Renal cortical epithelial cell (primary cell): ENCODE measurements around the gene LMX1B. TPM values are rescaled to one million over a fixed set of nuclear protein-coding genes. Genes with fewer than 3 reads are reported as not detected.
"Not testable (repeated sequence)": the region's sequence is repeated elsewhere in the genome, so short reads cannot be mapped to it uniquely, and the experiment has no call there.

Experiments used
- DNase-seq: peaks from one replicate; pipeline ENCODE4 v3.0.0-alpha.2; 2011; ENCODE audit warnings: low read depth
- total RNA-seq: library from RNA; depleted of rRNA; stranded (reverse); fragments of >200 nt; gene quantifications from 2 replicates; pipeline ENCODE4 v1.2.3, GENCODE V29; 2014

The LMX1B gene
- total RNA-seq = 0.17 TPM in 1 of 2 replicates, not detected in the other

DNA sequence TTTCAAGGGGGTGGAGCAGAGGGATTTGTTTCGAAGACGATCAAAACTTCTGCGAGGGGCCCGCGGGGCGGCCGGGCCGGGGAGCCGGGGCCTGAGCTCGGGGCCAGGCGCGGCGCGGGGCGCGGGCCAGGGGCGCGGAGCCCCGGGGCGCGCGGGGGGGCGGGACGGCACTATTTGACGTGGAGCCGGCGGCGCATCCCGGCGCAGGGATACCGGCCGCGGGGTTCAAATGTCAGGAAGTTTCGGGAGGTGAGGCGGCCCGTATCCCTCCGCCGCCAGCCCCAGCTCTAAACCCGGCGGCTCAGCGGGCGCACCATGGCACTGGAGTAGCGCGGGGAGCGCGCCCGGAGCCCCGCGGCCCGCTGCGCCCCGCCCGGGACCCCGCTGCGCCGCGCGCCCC, at the start of gene LMX1B:
Gene LMX1B, plus strand, starts transcription at position 278 of the 400 bp plus-strand sequence. CDS start 522 bp downstream, outside the sequence.
- no peak for DNase-seq

DNA sequence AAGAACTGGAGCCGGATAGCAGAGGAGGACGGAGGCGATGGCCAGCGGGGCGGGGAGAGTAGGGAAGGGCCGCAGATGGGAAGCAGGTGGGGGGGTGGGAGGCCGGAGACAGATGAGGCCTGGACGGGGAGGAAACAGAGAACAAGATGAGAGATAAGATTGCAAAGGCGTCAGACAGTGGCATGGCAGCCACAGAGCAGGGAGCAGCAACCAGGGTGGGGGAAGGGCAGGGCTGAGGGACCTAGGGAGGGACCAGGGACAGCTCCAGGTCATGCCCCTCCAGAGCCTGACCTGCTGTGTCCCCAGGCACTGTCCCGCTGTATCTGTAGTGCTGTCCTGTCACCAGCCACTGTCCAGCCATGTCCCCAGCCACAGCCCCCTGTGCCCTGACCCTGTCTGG, 49.6 kb upstream of the LMX1B start:
- no peak for DNase-seq

DNA sequence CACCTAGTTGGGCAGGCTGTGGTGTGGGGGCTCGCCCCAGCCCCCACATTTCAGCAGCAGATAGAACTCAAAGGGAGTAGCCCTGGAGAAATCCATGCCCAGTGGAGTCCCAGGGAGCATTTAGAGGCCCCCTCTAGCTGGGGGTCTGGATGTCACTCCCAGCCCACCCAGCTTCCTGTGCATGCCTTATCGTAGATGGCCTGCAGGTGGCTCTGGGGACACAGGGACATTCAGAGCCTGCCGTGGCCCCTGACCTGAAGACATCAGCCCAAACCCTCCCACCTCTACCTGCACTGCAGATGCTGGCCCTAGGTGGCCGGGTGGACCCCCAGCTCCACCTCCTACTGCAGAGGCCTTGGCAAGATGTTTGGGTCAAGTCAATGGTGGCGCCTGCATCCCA, 49.0 kb upstream of the LMX1B start:
- DNase-seq = no peak

DNA sequence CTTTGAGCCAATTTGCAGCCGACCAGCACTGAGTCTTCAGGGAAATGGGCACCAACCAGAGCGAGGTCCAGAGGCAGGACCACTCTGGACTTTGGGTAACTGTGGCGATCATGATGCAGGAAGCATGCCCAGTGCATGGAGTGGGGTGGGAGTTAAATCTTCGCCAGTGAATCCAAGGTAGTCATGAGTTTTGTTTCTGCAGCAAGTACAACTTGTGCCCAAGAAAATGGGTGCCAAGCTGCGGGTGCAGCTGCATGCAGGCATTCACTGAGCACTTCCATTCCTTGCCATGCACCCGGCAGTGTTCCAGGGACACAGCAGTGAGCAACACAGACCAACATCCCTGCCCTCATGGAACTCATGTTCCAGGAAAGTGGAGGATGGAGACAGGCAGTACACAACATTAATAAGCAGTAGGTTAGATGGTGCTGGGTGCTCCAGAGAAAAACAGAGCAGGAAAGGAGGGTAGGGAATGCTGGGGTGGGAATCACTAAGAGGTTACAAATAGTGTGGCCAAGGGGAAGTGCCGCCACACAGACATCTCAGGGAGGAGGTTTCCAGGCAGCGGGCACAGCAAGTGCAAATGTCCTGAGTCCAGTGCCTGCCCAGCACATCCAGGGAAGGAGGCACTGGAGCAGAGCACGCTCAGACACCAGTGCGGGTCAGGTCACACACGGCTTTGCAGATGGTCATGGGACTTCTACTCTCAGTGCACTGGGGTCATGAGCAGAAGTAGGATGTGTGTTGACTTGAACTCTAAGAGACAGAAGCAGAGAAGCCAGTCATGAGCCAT, 48.2 kb upstream of the LMX1B start:
- DNase-seq = no peak

DNA sequence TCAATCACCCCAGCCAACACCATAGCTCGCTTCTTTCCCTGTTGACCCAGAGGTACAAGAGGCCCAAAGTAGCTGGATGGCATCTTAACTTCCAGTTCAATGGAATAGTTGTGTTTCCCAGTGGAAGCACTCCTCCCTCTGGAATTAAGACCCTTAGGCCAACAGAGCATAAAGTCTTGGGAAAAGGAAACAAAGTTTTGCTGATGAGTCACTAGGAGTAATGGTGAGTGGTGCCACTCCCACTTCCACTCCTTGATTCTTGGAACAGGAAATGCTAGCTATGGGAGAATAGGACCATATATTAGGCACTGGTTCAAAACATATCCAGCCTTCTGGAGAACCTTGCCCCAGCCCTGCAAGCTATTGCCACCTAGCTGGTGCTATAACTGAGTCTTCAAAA, 44.7 kb upstream of the LMX1B start:
- DNase-seq = peak; percentile 79

DNA sequence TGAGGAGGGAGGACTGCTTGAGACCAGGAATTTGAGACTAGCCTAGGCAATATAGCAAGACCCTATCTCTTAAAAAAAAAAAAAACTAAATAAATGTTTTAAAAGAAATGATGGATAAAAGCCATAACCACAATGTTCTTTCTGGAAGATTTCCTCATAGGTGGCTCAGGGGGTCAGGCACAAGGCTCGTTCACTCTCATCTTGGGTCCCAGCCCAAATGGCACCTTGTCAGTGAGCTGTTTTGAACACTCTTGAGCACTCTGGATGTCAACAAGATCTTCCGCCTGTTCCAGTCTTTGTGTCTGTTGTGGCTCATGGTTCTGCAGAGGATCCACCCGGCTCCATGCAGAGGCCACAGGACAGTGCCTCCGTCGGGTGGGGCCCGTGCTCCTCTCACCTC, 35.7 kb upstream of the LMX1B start:
- no peak for DNase-seq

DNA sequence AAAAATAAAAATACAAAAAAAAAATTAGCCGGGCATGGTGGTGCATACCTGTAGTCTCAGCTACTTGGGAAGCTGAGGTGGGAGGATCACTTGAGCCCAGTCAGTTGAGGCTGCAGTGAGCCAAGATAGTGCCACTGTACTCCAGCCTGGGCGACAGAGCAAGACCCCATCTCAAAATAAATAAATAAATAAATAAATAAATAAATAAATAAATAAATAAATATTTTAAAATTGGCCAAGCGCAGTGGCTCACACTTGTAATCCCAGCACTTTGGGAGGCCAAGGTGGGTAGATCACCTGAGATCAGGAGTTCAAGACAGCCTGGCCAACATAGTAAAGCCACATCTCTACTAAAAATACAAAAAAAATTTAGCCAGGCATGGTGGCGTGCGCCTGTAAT, 33.4 kb upstream of the LMX1B start:
- DNase-seq = not testable (repeated sequence)

DNA sequence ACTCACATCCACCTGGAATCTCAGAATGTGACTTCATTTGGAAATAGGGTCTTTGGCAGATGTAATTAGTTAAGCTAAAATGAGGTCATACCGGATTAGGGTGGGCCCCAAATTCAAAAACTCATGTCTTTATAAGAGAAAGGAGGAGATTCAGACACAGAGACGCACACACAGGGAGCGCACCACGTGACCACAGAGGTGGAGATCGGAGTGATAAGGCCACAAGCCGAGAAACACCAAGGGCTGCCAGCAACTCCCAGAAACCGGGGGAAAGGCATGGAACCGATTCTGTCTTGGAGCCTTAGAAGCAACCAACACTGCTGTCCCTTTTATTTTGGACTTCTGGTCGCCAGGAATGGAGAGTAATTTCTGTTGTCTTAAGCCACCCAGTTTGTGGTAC, 31.8 kb upstream of the LMX1B start:
- no peak for DNase-seq

DNA sequence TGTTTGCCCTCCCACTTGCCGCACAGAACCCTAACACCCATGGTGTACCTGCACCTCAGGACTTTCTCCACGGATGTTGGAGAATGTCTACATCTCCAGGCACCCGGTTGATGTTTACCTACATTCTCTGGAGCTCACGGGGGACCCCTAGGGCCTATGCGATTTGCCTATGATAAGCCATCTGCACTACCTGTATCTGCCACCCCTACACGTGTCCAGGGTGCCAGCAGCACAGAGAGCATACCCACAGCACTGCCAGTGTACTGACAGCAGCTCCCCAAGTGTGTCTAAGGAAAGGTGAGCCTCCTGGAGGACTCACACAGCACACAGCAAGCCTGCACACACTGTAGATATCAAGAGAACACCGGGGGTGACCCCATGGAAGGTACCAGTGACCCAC, 31.3 kb upstream of the LMX1B start:
- DNase-seq = no peak

DNA sequence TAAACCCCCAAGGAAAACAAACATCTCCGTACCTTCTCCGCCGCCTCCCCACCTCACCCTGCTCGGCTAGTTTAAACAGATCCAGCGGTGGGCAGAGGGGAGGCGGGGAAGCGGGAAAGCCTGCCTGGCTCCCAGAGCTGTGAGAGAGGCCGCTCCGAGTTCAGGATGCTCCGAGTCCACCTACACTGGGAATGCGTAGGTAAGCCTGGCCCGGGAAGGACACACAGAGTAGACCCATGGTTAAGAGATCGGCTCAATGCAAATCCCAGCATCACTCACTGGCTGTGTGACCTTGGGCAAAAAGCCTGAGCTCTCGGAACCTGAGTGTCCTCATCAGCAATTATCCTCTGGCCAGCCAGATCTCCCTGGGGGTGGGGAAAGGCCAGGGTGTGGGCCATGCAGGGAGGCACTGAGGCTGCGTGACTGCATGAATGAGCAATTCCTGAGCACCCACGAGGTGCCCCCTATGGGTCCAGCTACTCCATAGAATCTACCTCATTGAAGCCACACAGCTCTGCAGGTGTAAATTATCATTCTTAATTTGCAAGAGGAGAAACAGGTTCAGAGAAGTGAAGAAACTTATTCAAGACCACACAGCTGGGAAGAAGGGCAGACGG, 30.5 kb upstream of the LMX1B start:
- DNase-seq = no peak

DNA sequence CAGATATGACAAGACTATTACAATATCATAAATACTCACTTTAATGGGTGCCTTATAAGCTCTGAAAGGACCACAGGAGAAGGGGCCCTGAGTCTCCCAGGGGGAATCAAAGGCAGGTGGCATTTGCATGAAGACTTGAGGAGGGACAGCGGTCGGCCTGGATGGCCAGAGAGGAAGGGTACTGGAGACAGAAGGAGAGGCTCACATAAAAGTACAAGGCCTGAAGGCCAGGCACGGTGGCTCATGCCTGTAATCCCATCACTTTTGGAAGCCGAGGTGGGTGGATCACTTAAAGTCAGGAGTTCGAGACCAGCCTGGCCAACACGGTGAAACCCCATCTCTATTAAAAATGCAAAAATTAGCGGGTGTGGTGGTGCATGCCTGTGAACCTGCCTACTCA, 29.1 kb upstream of the LMX1B start:
- DNase-seq = no peak

DNA sequence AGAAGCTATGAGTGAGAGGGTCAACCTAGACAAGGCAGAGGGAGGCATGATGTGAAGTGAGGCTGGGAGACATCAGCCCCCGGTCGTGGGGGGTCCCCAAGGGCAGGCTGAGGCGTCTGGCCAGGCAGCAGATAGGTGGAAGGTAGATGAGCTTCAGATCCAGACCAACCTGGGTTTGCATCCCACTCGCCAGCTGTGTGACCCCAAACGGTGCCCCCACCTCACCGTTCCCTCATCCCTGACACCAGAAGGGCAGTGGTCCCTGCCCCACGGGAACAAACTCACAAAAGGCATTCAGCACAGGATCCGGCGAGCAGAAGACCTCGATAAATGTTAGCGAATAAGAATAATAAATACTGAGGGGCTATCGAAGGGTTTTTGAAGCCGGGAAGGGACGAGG, 27.5 kb upstream of the LMX1B start:
- DNase-seq = no peak

DNA sequence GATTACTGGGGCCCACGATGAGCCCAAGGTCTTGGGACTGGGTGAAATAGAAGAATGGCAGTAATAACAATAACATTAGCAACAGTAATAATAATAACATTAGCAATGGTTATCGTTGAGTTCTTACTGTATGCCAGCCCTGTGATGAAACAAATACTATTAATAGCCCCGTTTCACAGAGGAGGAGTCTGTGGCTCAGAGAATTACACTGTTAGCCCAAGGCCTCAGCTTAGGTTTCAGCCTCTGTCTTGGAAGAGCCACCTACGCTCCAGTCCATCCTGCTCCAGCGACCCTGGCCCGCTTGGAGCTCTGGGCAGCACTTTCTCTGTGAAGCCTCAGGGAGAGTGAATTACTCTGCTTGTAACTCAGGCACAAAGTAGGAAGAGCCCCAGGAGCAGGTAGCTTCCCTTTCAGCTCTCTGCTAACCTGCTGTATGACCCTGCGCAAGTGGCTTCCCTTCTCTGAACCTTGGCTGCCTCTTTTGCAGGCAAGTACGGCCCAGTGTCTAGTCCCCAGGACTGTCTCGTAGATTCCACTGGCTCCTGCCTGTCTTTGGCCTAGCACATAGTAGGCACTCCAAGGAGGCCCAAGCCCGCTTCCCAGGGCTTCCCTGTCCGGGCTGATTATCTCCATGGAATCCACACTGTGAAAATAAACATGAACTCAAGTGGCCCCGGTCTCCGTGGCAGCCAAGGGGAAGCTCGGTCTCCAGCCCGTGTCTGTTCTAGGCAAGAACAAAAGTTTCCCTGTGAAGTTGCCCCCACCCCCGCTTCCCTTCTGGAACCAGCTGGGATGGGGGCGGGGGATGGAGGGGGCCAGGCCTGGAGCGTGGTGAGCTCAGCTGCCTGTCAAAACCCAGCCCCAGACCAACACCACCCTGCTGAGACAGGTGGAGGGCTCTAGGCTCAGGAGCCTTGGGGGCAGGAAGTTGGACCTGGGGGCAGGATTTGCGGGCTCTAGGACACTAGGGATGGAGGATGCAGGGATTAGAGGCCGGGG, 26.2 kb upstream of the LMX1B start:
- DNase-seq = no peak

DNA sequence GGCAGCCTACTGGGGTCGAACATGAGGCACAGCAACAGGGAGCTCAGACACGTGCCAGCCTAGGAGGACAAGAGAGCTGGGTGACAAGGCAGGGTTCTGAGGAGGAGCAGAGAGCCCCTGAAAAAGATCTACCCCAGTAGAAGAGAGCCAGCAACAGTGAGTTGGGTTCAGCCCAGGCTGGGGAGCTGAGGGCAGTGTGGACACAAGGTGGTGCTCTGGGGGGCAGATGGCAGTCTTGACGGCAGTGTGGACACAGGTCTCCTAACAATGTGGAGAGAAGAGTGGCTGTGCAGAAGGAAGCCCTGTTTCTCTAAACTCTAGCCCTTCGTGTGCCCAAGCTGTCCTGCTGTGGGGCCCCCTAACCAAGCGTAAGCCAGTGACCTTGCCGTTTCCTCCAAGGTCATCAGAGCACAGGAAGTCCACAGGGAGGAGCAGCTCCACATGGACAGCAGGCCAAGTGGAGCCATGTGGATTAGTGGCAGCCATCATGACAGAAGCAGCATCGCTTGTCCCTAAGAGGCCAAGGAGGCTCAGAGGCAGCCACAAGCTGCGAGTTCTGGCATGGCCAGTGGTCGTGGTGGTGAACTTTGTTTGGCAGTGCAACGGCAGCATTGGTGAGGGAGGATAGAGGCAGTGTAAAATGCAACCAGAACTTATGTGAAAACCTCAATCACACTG, 25.1 kb upstream of the LMX1B start:
- DNase-seq = no peak

DNA sequence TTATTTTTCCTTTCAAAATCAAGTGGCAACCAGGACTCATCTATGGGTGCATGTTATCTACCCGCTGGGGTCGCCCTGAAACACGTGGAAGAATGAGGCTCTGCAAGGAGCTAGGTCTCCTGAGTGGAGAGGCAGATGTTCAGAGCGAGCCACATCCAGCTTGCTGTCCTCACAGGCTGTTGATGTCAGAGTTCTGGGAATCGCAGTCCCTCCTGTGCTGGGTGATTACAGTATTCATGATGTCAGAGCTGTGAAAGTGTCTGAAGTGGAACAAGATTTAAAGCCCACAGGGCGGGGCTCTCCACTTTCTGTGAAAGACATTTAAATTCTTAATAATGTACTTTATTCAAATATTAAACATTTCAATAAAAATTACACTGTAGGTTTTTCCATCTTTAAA, 24.4 kb upstream of the LMX1B start:
- no peak for DNase-seq

DNA sequence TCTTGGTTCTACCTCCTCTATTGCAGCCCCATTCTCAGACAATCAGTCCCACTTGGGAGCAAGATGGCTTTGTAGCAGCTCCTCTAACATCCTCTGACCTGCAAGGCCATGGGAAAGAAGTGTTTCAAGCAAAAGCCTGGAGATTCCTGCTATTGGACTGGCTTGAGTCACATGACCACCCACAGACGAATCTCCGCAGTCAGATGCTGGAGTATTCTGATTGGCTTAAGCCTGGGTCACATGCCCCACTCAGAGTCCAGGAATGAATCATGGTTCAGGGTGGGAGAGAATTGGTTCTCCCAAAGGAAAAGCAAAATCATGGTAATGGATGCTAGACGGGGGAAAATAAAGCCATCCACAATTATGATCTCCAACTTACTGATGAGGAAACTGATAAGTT, 22.6 kb upstream of the LMX1B start:
- DNase-seq = no peak

DNA sequence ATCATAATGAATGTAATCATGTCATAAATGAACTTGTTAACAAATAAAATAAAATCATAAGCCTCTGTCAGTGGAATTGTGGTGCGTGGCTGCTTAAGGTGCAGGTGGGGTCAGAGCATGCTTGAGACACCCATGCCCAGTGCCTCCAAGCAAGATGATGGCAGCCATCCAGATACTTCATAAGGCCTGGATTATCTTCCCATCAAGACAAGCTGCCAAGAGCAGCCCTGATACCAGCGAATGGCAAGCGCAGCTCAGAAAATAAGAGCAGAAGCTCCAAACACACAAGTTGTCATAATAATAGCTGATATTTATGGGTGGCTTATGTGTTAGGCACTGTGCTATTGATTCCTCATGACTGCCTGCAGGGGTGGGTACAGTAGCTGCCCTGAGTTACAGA, 21.8 kb upstream of the LMX1B start:
- DNase-seq = no peak

DNA sequence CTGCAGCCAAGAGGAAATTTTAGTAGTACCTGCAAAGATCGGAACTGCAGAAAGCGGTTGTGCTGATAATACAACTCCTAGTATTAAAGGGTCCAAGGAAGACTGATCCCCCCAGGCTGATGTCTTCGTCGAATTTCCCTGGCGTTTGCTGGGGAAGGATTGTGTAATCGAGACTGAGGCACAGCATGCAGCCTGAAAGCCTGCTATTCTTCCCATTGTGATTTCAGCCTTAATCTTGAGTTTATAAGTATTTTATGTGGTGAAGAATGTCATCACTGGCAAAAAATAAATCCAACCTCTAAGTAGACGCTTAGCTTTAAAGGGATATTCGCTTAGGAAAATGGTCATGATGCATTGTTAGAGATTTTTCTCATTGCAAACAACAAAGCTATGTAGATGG, 21.3 kb upstream of the LMX1B start:
- DNase-seq = no peak

DNA sequence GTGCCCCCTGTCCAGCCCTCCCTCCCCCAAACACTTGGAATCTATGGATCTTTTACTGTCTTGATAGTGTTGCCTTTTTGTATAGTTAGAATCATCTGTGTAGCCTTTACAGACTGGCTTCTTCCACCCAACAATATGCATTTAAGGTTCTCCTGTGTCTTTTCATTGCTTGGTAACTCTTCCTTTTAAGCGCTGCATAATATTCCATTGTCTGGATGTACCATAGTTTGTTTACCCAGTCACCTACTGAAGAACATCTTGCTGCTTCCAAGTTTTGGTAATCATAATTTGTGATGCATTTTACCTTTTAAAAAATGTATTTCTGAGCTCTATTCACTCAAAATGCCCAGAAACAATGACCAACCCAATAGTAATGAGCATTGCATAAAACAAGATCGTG, 17.7 kb upstream of the LMX1B start:
- no peak for DNase-seq

DNA sequence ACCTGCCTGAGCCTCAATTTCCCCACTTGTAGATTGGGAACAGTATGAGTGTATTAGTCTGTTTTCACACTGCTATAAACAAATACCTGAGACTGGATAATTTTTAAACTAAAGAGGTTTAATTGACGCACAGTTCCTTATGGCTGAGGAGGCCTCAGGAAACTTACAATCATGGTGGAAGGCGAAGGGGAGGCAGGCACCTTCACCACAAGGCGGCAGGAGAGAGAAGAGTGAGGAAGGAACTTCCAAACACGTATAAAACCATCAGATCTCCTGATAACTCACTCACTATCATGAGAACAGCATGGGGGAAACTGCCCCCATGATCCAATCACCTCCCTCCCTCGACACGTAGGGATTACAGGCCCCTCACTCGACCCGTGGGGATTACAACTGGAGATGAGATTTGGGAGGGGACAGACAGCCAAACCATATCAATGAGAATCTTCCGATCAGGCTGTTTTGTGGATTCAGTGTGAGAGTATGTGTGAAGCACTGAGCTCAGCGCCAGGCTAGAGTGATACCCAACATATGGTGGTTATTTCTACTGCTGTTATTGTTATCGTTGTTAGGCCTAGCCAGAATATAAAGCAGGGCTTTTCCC, 14.6 kb upstream of the LMX1B start:
- no peak for DNase-seq
